A673 (cell line): ENCODE measurements around the gene NLK.

ENCODE experiments used
- EZH2 ChIP-seq: fragments of 200-600 bp; sonication (generic); IDR thresholded peaks from 2 replicates; pipeline ENCODE4 v1.6.1; 2017; ENCODE audit warnings: borderline replicate concordance, low read depth, mild to moderate bottlenecking, mixed read lengths, antibody characterized with exemption, low read length; ENCODE audit not compliant: poor library complexity, severe bottlenecking
- TF ChIP-seq, protein P1 (sequence below): fragments of 300-800, 200-600 bp; sonication (generic); conservative IDR thresholded peaks from 2 replicates; pipeline ENCODE4 v1.5.1; 2017; ENCODE audit warnings: low read depth, mild to moderate bottlenecking, antibody characterized with exemption, low read length, moderate library complexity, mixed read lengths

DNA sequence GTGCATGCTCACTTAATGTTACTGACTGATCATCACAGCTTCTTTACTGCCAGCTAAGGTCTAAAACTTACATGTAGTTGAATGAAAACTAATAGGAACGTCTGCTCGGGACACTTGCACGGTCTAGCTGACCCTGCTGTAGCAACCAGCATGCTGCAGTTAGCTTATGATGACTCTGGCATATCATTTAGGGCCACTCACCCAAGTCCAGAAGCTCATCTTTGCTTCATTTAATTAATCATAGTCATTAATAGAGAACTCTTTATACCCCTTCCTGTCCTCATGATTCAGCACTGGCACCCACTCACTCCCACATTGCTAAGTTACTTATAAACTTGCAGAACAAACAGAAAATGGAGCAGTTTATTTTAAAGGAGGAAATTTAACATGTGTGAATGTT, 136.3 kb downstream of the NLK start:
- TF ChIP-seq, protein P1, sequence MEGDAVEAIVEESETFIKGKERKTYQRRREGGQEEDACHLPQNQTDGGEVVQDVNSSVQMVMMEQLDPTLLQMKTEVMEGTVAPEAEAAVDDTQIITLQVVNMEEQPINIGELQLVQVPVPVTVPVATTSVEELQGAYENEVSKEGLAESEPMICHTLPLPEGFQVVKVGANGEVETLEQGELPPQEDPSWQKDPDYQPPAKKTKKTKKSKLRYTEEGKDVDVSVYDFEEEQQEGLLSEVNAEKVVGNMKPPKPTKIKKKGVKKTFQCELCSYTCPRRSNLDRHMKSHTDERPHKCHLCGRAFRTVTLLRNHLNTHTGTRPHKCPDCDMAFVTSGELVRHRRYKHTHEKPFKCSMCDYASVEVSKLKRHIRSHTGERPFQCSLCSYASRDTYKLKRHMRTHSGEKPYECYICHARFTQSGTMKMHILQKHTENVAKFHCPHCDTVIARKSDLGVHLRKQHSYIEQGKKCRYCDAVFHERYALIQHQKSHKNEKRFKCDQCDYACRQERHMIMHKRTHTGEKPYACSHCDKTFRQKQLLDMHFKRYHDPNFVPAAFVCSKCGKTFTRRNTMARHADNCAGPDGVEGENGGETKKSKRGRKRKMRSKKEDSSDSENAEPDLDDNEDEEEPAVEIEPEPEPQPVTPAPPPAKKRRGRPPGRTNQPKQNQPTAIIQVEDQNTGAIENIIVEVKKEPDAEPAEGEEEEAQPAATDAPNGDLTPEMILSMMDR, result no peak
- no peak for TF ChIP-seq EZH2
